Stimulated activated effector memory CD8-positive, alpha-beta T cell treated with anti-CD3 and anti-CD28 coated beads, Interleukin-12 subunit alpha, Interleukin-12 subunit beta, amount 100 ng/mL, for 72 hours (primary cell): ENCODE measurements around the gene NUDT9.
"Not testable (repeated sequence)": the region's sequence is repeated elsewhere in the genome, so short reads cannot be mapped to it uniquely, and the experiment has no call there.

Experiments used
- ATAC-seq: fragments of 150-1000 bp; cut with Tn5 transposase; 2 replicates; pipeline ENCODE4 v1.10.0; 2021
- DNase-seq, 2 donors: peaks; one replicate each; pipeline ENCODE4 v3.0.0; 2021 to 2022; ENCODE audit warnings: low spot score in 2 of 2
- H3K27ac Mint-ChIP-seq: one replicate; pipeline ENCODE4 v1.8.0; 2022; ENCODE audit warnings: mild to moderate bottlenecking, mixed read lengths
- H3K36me3 Mint-ChIP-seq: one replicate; pipeline ENCODE4 v1.8.0; 2022; ENCODE audit warnings: mild to moderate bottlenecking, mixed read lengths
- H3K4me1 Mint-ChIP-seq: one replicate; pipeline ENCODE4 v1.8.0; 2022; ENCODE audit warnings: mixed read lengths
- H3K4me3 Mint-ChIP-seq: one replicate; pipeline ENCODE4 v1.8.0; 2022; ENCODE audit warnings: mild to moderate bottlenecking, mixed read lengths
- H3K9me3 Mint-ChIP-seq: one replicate; pipeline ENCODE4 v1.8.0; 2022; ENCODE audit warnings: mixed read lengths

NUDT9 gene

DNA sequence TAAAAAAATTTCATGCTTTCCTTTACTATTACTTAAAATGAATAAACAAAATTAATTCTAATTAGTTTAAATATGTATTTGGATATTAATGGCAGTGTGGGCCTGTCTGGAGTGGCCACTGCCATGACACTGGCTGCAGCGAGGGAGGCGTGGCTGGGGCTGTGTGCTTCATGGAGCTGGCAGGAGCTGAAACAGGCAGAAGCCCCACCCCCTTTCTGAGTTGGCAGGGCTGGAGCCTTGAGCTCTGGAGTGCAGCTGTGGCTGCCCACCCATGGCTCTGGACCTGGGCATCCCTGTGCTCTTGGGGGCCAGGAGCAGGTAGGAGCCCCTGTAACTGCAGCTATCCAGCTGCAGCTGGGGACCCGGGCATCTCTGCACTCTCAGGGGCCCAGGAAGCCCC is 23.2 kb upstream of the NUDT9 start:
- H3K4me3 Mint-ChIP-seq, result no peak overlapping the region
- no peak overlapping the region for H3K27ac Mint-ChIP-seq
- H3K4me1 Mint-ChIP-seq, result no peaks in the 10 kb centered on the region
- no peaks in the 10 kb centered on the region for H3K9me3 Mint-ChIP-seq
- H3K36me3 Mint-ChIP-seq, result no peaks in the 10 kb centered on the region
- DNase-seq (no peak), ATAC-seq (no peak)

DNA sequence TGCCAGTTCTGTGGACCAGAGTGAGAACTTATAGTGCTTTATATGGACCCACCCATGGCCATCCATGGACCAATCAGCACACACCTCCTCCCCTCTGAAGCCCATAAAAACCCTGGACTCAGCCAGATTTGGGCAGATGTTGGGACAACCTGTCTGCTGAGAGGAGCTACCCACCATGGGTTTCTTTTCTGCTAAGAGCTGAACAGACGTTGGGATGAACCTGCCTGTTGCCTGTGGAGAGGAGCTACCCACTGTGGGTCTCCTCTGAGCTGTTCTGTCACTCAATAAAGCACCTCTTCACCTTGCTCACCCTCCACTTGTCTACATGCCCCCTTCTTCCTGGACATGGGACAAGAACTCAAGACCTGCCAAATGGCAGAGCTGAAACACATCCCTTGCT is 22.4 kb upstream of the NUDT9 start:
- ATAC-seq, result peak; percentile 16
- no peaks in the 10 kb centered on the region for H3K36me3 Mint-ChIP-seq

GRCh38 chr4:87403732-87404131 is 18.6 kb upstream of the NUDT9 start:
- ATAC-seq, H3K4me3 Mint-ChIP-seq, H3K36me3 Mint-ChIP-seq, H3K27ac Mint-ChIP-seq, H3K9me3 Mint-ChIP-seq, DNase-seq: not testable (repeated sequence)
- peaks cover 11% of the 10 kb centered on the region for H3K4me1 Mint-ChIP-seq

More for the DNA sequence above, 22.4 kb upstream of the NUDT9 start:
- H3K27ac Mint-ChIP-seq, result no peak overlapping the region
- no peaks in the 10 kb centered on the region for H3K9me3 Mint-ChIP-seq
- DNase-seq, result no peak
- H3K4me1 Mint-ChIP-seq, result no peaks in the 10 kb centered on the region
- H3K4me3 Mint-ChIP-seq, result no peak overlapping the region

GRCh38 chr4:87405211-87405820 is 17.1 kb upstream of the NUDT9 start:
- no peak for ATAC-seq
- Mint-ChIP-seq H3K4me1 (peaks cover 11% of the 10 kb centered on the region), H3K4me3 (no peak overlapping the region), H3K27ac (no peak overlapping the region), H3K9me3 (no peaks in the 10 kb centered on the region), H3K36me3 (no peaks in the 10 kb centered on the region)
- no peak for DNase-seq

GRCh38 chr4:87406462-87406861 is 15.9 kb upstream of the NUDT9 start:
- Mint-ChIP-seq H3K27ac (peak overlapping the region; percentile 36), H3K4me3 (peak overlapping the region; percentile 16)

DNA sequence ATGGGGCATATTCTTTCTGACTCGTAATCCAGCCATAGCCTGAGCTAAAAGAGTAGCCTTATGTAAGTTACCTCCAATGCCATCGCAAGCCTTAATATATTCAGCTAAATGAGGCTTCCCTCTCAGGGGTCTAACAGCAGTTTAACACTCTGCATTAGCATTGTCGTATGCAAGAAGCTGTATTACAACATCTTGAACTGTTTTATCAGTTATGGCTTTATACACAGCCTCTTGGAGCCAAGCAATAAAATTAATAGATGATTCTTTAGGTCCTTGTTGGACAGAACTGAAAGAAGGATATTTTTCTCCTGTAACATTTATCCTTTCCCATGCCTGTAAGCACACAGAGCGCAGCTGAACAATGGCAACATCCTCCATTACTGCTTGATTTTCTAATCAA is 15.5 kb upstream of the NUDT9 start:
- peak overlapping the region; percentile 16 for H3K4me3 Mint-ChIP-seq
- H3K4me1 Mint-ChIP-seq, result peaks cover 11% of the 10 kb centered on the region
- ATAC-seq, H3K36me3 Mint-ChIP-seq, DNase-seq, H3K9me3 Mint-ChIP-seq: not testable (repeated sequence)
- peak overlapping the region; percentile 36 for H3K27ac Mint-ChIP-seq

More at GRCh38 chr4:87406462-87406861, 15.9 kb upstream of the NUDT9 start:
- peaks cover 11% of the 10 kb centered on the region for H3K4me1 Mint-ChIP-seq
- ATAC-seq (no peak), DNase-seq (no peak)
- no peaks in the 10 kb centered on the region for H3K36me3 Mint-ChIP-seq
- H3K9me3 Mint-ChIP-seq, result no peaks in the 10 kb centered on the region

DNA sequence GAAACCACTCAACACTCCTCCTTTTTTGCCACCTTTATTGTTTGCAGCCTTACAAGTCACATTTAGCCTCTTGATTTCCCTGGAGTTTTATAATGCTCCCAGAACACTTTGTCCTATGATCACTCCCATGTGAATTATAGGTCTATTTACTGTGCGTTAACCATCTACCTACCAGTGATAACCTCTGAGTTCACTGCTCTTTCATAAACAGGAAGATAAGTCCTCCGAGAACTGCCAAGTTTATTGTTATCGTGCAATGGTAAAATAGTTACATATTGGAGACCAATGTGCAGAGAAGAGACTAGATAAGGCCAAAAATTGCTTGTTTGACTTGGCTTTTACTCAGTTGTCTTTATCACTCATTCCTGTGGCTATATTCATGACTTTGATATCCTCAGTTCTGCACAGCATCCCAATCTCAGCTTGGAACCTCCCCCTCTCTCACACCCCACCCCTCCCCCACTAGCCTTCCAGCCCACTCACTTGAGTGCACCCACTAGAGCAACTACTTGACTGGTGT is 12.9 kb upstream of the NUDT9 start:
- H3K9me3 Mint-ChIP-seq, result no peaks in the 10 kb centered on the region
- H3K36me3 Mint-ChIP-seq, result no peaks in the 10 kb centered on the region
- H3K4me1 Mint-ChIP-seq, result peaks cover 11% of the 10 kb centered on the region
- ATAC-seq (no peak), DNase-seq (no peak)
- H3K4me3 Mint-ChIP-seq, result no peak overlapping the region
- H3K27ac Mint-ChIP-seq, result no peak overlapping the region

DNA sequence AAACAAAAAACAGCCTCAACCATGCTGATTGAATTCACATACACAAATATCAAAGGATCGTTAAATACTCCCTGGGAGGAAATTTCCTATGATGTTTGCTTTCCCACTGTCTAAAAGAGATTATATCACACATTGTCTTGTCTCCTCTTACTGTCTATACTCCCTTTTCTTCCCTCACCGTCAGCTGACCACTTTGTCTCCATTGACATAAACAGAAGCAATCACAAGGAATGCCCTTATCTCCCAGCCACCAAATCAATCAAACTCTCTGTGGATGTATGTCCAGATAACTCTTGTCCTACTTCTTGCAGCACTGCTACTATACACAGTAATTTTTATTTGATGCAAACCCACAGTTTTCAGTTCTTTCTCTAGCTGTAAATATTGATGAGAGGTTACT is 12.2 kb upstream of the NUDT9 start:
- no peak for ATAC-seq
- no peaks in the 10 kb centered on the region for H3K9me3 Mint-ChIP-seq

GRCh38 chr4:87410679-87411078 is 11.7 kb upstream of the NUDT9 start:
- Mint-ChIP-seq H3K9me3 (no peaks in the 10 kb centered on the region), H3K4me3 (no peak overlapping the region), H3K4me1 (peaks cover 11% of the 10 kb centered on the region), H3K27ac (no peak overlapping the region), H3K36me3 (no peaks in the 10 kb centered on the region)
- ATAC-seq (no peak), DNase-seq (no peak)

More for the DNA sequence above, 12.2 kb upstream of the NUDT9 start:
- H3K27ac Mint-ChIP-seq, result no peak overlapping the region
- H3K4me1 Mint-ChIP-seq, result peaks cover 11% of the 10 kb centered on the region
- no peak for DNase-seq
- H3K4me3 Mint-ChIP-seq, result no peak overlapping the region
- no peaks in the 10 kb centered on the region for H3K36me3 Mint-ChIP-seq

DNA sequence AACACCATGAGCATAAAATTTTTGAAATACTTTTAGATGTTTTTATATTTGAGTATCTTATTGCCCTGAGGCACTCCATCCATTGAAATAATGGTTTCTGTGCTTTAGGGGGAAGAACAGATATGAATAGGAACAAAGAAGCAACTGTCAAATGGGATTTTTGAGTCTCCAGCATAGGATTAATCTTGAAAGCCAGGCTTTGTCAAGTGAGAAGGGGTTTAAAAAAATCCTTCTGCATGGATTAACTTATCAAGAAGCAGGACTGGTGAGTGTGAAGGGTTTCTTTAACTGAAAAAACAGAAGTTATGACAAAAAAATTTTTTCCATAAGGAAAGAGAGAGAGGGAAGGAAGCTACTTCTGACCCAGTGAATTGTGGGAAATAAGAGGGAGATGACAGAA is 7.6 kb upstream of the NUDT9 start:
- DNase-seq (no peak), ATAC-seq (no peak)
- Mint-ChIP-seq H3K4me3 (no peak overlapping the region), H3K9me3 (no peaks in the 10 kb centered on the region), H3K27ac (no peak overlapping the region), H3K4me1 (no peaks in the 10 kb centered on the region), H3K36me3 (no peaks in the 10 kb centered on the region)

DNA sequence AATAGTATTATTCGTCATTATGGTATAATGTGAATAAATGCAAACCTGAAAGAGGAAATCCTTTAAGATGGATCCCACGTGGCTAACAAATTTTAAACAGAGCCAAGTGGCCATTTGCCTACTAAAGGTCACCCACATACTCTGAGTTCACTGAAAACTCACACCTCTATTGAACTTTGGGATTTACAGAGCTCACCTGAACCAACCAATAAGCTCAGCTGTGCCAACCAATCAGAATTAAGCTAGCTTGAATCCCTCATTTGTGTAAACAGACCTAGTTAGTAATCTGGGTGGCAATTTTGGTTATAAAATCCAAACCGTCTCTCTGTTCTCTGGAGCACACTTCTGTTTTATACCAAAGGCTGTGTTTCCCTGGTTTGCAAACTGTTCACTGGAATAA is 5.4 kb upstream of the NUDT9 start:
- ATAC-seq (no peak), DNase-seq (no peak)
- H3K4me3 Mint-ChIP-seq, result no peak overlapping the region
- no peaks in the 10 kb centered on the region for H3K9me3 Mint-ChIP-seq
- H3K36me3 Mint-ChIP-seq, result no peaks in the 10 kb centered on the region
- H3K4me1 Mint-ChIP-seq, result peaks cover 3% of the 10 kb centered on the region
- no peak overlapping the region for H3K27ac Mint-ChIP-seq

GRCh38 chr4:87418410-87418809 is 4.0 kb upstream of the NUDT9 start:
- DNase-seq, H3K4me3 Mint-ChIP-seq, H3K27ac Mint-ChIP-seq, ATAC-seq, H3K9me3 Mint-ChIP-seq, H3K36me3 Mint-ChIP-seq: not testable (repeated sequence)
- peaks cover 11% of the 10 kb centered on the region for H3K4me1 Mint-ChIP-seq

GRCh38 chr4:87419578-87420249 is 2.7 kb upstream of the NUDT9 start:
- Mint-ChIP-seq H3K27ac (no peak overlapping the region), H3K4me3 (no peak overlapping the region), H3K4me1 (peaks cover 17% of the 10 kb centered on the region), H3K9me3 (no peaks in the 10 kb centered on the region), H3K36me3 (peaks cover 9% of the 10 kb centered on the region)
- no peak for ATAC-seq
- DNase-seq, result no peak

GRCh38 chr4:87420276-87420830 is 2.0 kb upstream of the NUDT9 start:
- H3K27ac Mint-ChIP-seq, result no peak overlapping the region
- DNase-seq (no peak), ATAC-seq (no peak)
- no peaks in the 10 kb centered on the region for H3K9me3 Mint-ChIP-seq
- no peak overlapping the region for H3K4me3 Mint-ChIP-seq
- peaks cover 17% of the 10 kb centered on the region for H3K4me1 Mint-ChIP-seq
- H3K36me3 Mint-ChIP-seq, result peaks cover 9% of the 10 kb centered on the region

DNA sequence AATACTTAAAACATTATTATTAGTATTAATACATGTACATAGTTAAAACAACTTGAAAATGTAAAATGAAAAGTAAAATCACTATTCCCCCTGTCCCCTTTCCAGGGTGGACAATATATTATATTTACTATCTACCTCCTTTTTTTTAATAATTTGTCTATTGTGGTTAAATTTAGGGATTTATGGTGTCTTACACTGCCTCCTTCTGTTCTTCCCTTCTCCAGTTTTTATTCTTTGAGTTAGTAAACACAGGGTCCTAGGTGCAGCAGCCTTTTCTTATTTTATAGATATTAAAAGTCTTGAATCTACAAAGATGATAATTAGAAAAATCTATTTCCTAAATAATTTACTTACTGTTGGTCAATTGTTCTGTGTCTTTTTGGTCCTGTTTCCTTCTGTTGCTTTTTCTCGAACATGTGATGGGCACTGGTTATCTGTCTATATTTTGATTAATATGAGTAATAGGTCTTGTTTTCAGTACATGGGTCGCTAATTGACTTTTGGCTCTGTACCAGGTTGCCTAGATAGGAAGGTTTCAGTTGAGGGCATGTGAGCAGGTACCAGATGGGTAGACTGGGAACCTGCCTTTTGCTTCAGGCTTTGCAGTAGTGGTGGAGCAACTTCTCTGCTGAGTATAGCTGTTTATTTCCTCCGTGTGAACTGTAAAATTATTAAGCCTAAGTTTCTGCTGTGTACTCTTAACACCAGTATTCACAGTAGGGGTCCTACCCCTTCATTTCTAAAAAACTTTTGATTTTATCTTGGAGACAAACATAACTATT is 1.1 kb downstream of the NUDT9 start:
- H3K36me3 Mint-ChIP-seq, result peaks cover 9% of the 10 kb centered on the region
- no peak for ATAC-seq
- no peak for DNase-seq
- no peaks in the 10 kb centered on the region for H3K9me3 Mint-ChIP-seq
- H3K4me3 Mint-ChIP-seq, result peak overlapping the region; percentile 98
- H3K27ac Mint-ChIP-seq, result peak overlapping the region; percentile 95
- H3K4me1 Mint-ChIP-seq, result peaks cover 17% of the 10 kb centered on the region
